Loucy (cell line): Measurements from ENCODE around the gene ADGRD2.

Experiments used
- EZH2phosphoT487 ChIP-seq: fragments of 200-600 bp; IDR thresholded peaks from 2 replicates; pipeline ENCODE4 v1.6.1; 2018; ENCODE audit warnings: antibody characterized with exemption, mild to moderate bottlenecking, moderate library complexity, borderline replicate concordance
- TF ChIP-seq, protein P1 (sequence below): fragments of 200-600 bp; sonication (generic); conservative IDR thresholded peaks from 2 replicates; pipeline ENCODE4 v1.5.1; 2014; ENCODE audit warnings: mild to moderate bottlenecking, antibody characterized with exemption, low read length

DNA sequence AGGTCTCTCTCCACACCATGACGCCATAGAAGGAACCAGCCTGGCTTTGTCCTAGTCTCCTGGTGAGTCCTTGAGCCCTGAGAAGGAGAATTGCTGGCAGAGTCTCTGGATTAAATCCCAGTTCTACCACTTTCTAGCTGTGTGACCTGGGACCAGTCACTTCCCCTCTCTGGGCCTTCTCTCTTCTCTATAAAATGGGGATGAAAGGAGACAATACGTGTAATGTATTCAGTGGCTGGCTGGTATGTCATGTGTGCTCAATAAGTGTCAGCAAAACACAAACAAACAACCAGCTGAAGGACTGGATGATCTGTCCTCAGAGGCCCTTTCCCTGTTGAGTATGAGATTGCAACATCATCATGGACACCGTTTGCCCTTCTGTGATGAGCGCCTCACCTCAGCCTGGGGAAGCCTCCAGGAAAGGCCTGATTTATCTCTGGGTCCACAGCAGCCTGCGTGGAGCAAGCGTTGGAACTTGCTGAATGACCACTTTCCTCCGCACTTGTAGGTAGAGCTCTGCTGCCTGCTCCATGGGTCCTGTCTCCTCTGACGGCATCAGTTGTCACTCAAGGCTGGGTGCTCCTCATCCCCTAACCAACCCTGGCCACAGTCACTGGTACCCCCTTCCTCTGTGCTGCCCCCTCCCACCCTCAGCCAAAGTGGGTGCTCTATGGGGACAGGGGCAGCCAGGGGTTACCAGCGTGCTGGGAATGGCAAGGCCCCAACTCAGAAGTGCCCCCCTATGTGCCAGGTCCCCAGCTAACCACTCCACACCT, 60.6 kb downstream of the ADGRD2 start:
- TF ChIP-seq, protein P1, sequence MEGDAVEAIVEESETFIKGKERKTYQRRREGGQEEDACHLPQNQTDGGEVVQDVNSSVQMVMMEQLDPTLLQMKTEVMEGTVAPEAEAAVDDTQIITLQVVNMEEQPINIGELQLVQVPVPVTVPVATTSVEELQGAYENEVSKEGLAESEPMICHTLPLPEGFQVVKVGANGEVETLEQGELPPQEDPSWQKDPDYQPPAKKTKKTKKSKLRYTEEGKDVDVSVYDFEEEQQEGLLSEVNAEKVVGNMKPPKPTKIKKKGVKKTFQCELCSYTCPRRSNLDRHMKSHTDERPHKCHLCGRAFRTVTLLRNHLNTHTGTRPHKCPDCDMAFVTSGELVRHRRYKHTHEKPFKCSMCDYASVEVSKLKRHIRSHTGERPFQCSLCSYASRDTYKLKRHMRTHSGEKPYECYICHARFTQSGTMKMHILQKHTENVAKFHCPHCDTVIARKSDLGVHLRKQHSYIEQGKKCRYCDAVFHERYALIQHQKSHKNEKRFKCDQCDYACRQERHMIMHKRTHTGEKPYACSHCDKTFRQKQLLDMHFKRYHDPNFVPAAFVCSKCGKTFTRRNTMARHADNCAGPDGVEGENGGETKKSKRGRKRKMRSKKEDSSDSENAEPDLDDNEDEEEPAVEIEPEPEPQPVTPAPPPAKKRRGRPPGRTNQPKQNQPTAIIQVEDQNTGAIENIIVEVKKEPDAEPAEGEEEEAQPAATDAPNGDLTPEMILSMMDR, result no peak
- no peak for TF ChIP-seq EZH2phosphoT487
